HepG2 (cell line): ENCODE measurements around the gene MBD5. TPM values are rescaled to one million over a fixed set of nuclear protein-coding genes. Genes with fewer than 3 reads are reported as not detected.

Experiments used
- CBX5 ChIP-seq: sonication (generic); formaldehyde crosslinking; IDR thresholded peaks from 2 replicates; pipeline ENCODE4 v1.4.0; 2020; ENCODE audit warnings: missing genetic modification reagents, borderline replicate concordance
- NR2F2 ChIP-seq: IDR thresholded peaks from 2 replicates; pipeline ENCODE4 v1.6.1; 2012; ENCODE audit warnings: low read depth, inconsistent platforms, borderline replicate concordance
- ONECUT2 ChIP-seq: sonication (generic); formaldehyde crosslinking; IDR thresholded peaks from 2 replicates; pipeline ENCODE4 v1.4.0; 2020; ENCODE audit warnings: missing genetic modification reagents
- PHF8 ChIP-seq: sonication (generic); formaldehyde crosslinking; IDR thresholded peaks from 2 replicates; pipeline ENCODE4 v1.5.0; 2020; ENCODE audit warnings: missing genetic modification reagents
- PPARG ChIP-seq: conservative IDR thresholded peaks from 2 replicates; pipeline ENCODE4 v1.6.1; 2016; ENCODE audit warnings: missing biosample characterization, missing genetic modification reagents
- RXRA ChIP-seq: sonication (generic); formaldehyde crosslinking; IDR thresholded peaks from 2 replicates; pipeline ENCODE4 v1.5.1; 2020; ENCODE audit warnings: missing genetic modification reagents
- SP4 ChIP-seq: sonication (generic); formaldehyde crosslinking; IDR thresholded peaks from 2 replicates; pipeline ENCODE4 v1.8.1; 2023; ENCODE audit warnings: mild to moderate bottlenecking, missing genetic modification reagents
- SPEN ChIP-seq: sonication (generic); formaldehyde crosslinking; IDR thresholded peaks from 2 replicates; pipeline ENCODE4 v1.5.1; 2020; ENCODE audit warnings: low read depth, mild to moderate bottlenecking, missing genetic modification reagents
- SUZ12 ChIP-seq: fragments of 150-350 bp; IDR thresholded peaks from 2 replicates; pipeline ENCODE4 v1.6.1; 2014; ENCODE audit warnings: low read depth, low read length
- XBP1 ChIP-seq: sonication (generic); formaldehyde crosslinking; IDR thresholded peaks from 2 replicates; pipeline ENCODE4 v1.5.0; 2020; ENCODE audit warnings: missing genetic modification reagents
- ZBTB21 ChIP-seq: sonication (generic); formaldehyde crosslinking; IDR thresholded peaks from 2 replicates; pipeline ENCODE4 v1.4.0; 2020; ENCODE audit warnings: missing genetic modification reagents
- ZC3H13 ChIP-seq: sonication (generic); formaldehyde crosslinking; IDR thresholded peaks from 2 replicates; pipeline ENCODE4 v1.8.1; 2023; ENCODE audit warnings: mild to moderate bottlenecking, missing genetic modification reagents, moderate library complexity
- ZNF205 ChIP-seq: IDR thresholded peaks from 2 replicates; pipeline ENCODE4 v1.6.1; 2018; ENCODE audit warnings: missing biosample characterization, missing genetic modification reagents
- ZNF251 ChIP-seq: sonication (generic); formaldehyde crosslinking; IDR thresholded peaks from 2 replicates; pipeline ENCODE4 v1.9.0; 2021; ENCODE audit warnings: mild to moderate bottlenecking, missing genetic modification reagents
- ZNF446 ChIP-seq: sonication (generic); formaldehyde crosslinking; IDR thresholded peaks from 2 replicates; pipeline ENCODE4 v1.5.0; 2020; ENCODE audit warnings: mild to moderate bottlenecking, missing genetic modification reagents
- ZNF564 ChIP-seq: sonication (generic); formaldehyde crosslinking; IDR thresholded peaks from 2 replicates; pipeline ENCODE4 v1.8.1; 2023; ENCODE audit warnings: mild to moderate bottlenecking, missing genetic modification reagents
- ZNF660 ChIP-seq: sonication (generic); formaldehyde crosslinking; IDR thresholded peaks from 2 replicates; pipeline ENCODE4 v1.5.1; 2020; ENCODE audit warnings: mild to moderate bottlenecking, low read depth, missing genetic modification reagents, borderline replicate concordance
- ZNF7 ChIP-seq: IDR thresholded peaks from 2 replicates; pipeline ENCODE4 v1.6.1; 2016; ENCODE audit warnings: missing biosample characterization, missing genetic modification reagents
- ZNF720 ChIP-seq: sonication (generic); formaldehyde crosslinking; IDR thresholded peaks from 2 replicates; pipeline ENCODE4 v1.4.0; 2020; ENCODE audit warnings: missing genetic modification reagents
- ZNF724P ChIP-seq: sonication (generic); formaldehyde crosslinking; IDR thresholded peaks from 2 replicates; pipeline ENCODE4 v1.8.0; 2022; ENCODE audit warnings: missing genetic modification reagents, borderline replicate concordance
- ZNF781 ChIP-seq: sonication (generic); formaldehyde crosslinking; IDR thresholded peaks from 2 replicates; pipeline ENCODE4 v1.5.1; 2020; ENCODE audit warnings: borderline replicate concordance, mild to moderate bottlenecking, missing genetic modification reagents; ENCODE audit errors: not compliant biosample characterization
- ZNF784 ChIP-seq: sonication (generic); formaldehyde crosslinking; IDR thresholded peaks from 2 replicates; pipeline ENCODE4 v1.5.1; 2020; ENCODE audit warnings: missing genetic modification reagents, mild to moderate bottlenecking, borderline replicate concordance
- ZNF891 ChIP-seq: sonication (generic); formaldehyde crosslinking; IDR thresholded peaks from 2 replicates; pipeline ENCODE4 v1.5.0; 2020; ENCODE audit warnings: mild to moderate bottlenecking, missing genetic modification reagents
- polyA plus RNA-seq, 8 experiments: library from polyadenylated mRNA; depleted of rRNA in 3 of 8; stranded (reverse) in 7 of 8; unstranded in 1 of 8; fragments of >200 nt; fragmentation: Illumina TruSeq in 4 of 8; extraction: Trizol in 4 of 8; gene quantifications; 2 replicates each; pipeline versions ENCODE4 v1.2.1 to v1.2.3, GENCODE V29; 2011 to 2016; ENCODE audit warnings: low read depth in 4 of 8, missing spikeins in 1 of 8, mixed read lengths in 1 of 8; ENCODE audit not compliant: insufficient read depth in 1 of 8
- total RNA-seq, 5 experiments: library from RNA; depleted of rRNA; stranded (reverse); fragments of >200 nt; fragmentation: Illumina TruSeq; extraction: Trizol; gene quantifications; 2 replicates each; pipeline ENCODE4 v1.2.3, GENCODE V29; 2016; ENCODE audit warnings: low read depth in 1 of 5
- TF ChIP-seq, protein P1 (sequence below): sonication (generic); formaldehyde crosslinking; conservative IDR thresholded peaks from 2 replicates; pipeline ENCODE4 v1.4.0; 2020; ENCODE audit warnings: missing genetic modification reagents
- TF ChIP-seq, protein P2 (sequence below): sonication (generic); formaldehyde crosslinking; IDR thresholded peaks from 2 replicates; pipeline ENCODE4; 2020; ENCODE audit warnings: missing genetic modification reagents, mild to moderate bottlenecking, borderline replicate concordance

MBD5 gene
- total and polyA plus RNA-seq, 2 of the 13 experiments (the other 11 are each of a cell fraction or from before 2014, with no cell fraction given): 13.5 to 26.4 TPM

GRCh38 chr2:148020111-148021058 lies 506 bp upstream of the MBD5 start, which contains the start of gene ORC4 (continued):
- TF ChIP-seq NR2F2 (no peak; the same call in 1 of the 2 replicates), ZNF251 (CRISPR knock-in tag) (0 out of 2 replicates have a peak, but pooled peaks have one; percentile 72), ONECUT2 (CRISPR knock-in tag) (peak; percentile 58; the same call in 1 of the 2 replicates), PHF8 (peak; percentile 100), ZNF781 (CRISPR knock-in tag) (peak; percentile 3), XBP1 (CRISPR knock-in tag) (no peak), SP4 (CRISPR knock-in tag) (peak; percentile 81), ZNF724P (peak; percentile 79), ZNF891 (CRISPR knock-in tag) (peak; percentile 97), ZNF784 (peak; percentile 75), ZNF205 (CRISPR knock-in tag) (peak; percentile 74; the same call in 1 of the 2 replicates), ZBTB21 (CRISPR knock-in tag) (no peak), SUZ12 (peak; percentile 42), ZNF564 (CRISPR knock-in tag) (peak; percentile 85; the same call in 1 of the 2 replicates), ZNF7 (no peak), SPEN (CRISPR knock-in tag) (peak; percentile 98), ZNF720 (0 out of 2 replicates have a peak, but pooled peaks have one; percentile 33), CBX5 (CRISPR knock-in tag) (peak; percentile 54; the same call in 1 of the 2 replicates), RXRA (CRISPR knock-in tag) (peak; percentile 65; the same call in 1 of the 2 replicates), ZC3H13 (no peak), PPARG (no peak), ZNF660 (CRISPR knock-in tag) (no peak), ZNF446 (CRISPR knock-in tag) (peak; percentile 50; the same call in 1 of the 2 replicates)
- TF ChIP-seq, protein P1, sequence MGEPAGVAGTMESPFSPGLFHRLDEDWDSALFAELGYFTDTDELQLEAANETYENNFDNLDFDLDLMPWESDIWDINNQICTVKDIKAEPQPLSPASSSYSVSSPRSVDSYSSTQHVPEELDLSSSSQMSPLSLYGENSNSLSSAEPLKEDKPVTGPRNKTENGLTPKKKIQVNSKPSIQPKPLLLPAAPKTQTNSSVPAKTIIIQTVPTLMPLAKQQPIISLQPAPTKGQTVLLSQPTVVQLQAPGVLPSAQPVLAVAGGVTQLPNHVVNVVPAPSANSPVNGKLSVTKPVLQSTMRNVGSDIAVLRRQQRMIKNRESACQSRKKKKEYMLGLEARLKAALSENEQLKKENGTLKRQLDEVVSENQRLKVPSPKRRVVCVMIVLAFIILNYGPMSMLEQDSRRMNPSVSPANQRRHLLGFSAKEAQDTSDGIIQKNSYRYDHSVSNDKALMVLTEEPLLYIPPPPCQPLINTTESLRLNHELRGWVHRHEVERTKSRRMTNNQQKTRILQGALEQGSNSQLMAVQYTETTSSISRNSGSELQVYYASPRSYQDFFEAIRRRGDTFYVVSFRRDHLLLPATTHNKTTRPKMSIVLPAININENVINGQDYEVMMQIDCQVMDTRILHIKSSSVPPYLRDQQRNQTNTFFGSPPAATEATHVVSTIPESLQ (CRISPR knock-in tag): no peak; the same call in 1 of the 2 replicates
- TF ChIP-seq, protein P2, sequence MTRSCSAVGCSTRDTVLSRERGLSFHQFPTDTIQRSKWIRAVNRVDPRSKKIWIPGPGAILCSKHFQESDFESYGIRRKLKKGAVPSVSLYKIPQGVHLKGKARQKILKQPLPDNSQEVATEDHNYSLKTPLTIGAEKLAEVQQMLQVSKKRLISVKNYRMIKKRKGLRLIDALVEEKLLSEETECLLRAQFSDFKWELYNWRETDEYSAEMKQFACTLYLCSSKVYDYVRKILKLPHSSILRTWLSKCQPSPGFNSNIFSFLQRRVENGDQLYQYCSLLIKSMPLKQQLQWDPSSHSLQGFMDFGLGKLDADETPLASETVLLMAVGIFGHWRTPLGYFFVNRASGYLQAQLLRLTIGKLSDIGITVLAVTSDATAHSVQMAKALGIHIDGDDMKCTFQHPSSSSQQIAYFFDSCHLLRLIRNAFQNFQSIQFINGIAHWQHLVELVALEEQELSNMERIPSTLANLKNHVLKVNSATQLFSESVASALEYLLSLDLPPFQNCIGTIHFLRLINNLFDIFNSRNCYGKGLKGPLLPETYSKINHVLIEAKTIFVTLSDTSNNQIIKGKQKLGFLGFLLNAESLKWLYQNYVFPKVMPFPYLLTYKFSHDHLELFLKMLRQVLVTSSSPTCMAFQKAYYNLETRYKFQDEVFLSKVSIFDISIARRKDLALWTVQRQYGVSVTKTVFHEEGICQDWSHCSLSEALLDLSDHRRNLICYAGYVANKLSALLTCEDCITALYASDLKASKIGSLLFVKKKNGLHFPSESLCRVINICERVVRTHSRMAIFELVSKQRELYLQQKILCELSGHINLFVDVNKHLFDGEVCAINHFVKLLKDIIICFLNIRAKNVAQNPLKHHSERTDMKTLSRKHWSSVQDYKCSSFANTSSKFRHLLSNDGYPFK: peak; percentile 96
